HepG2 (cell line): ENCODE results near the gene GPER1. TPM values are rescaled to one million over a fixed set of nuclear protein-coding genes. Genes with fewer than 3 reads are reported as not detected.

Experiments
- AGO2 ChIP-seq: fragments of 200-400 bp; formaldehyde crosslinking; optimal IDR thresholded peaks from 2 replicates; pipeline ENCODE3; 2017; ENCODE audit warnings: mild to moderate bottlenecking, low read depth, low read length, moderate library complexity
- GLI4 ChIP-seq: sonication (generic); formaldehyde crosslinking; IDR thresholded peaks from 2 replicates; pipeline ENCODE4 v1.5.1; 2020; ENCODE audit warnings: missing genetic modification reagents, mild to moderate bottlenecking, moderate library complexity, borderline replicate concordance
- JUN ChIP-seq: sonication (generic); formaldehyde crosslinking; IDR thresholded peaks from 2 replicates; pipeline ENCODE4 v1.4.0; 2020; ENCODE audit warnings: mild to moderate bottlenecking, missing genetic modification reagents
- KLF11 ChIP-seq: IDR thresholded peaks from 2 replicates; pipeline ENCODE4 v1.6.1; 2016; ENCODE audit warnings: missing compliant biosample characterization
- MIXL1 ChIP-seq: IDR thresholded peaks from 2 replicates; pipeline ENCODE4 v1.6.1; 2016
- PHF8 ChIP-seq: sonication (generic); formaldehyde crosslinking; IDR thresholded peaks from 2 replicates; pipeline ENCODE4 v1.5.0; 2020; ENCODE audit warnings: missing genetic modification reagents
- TSC22D2 ChIP-seq: sonication (generic); formaldehyde crosslinking; IDR thresholded peaks from 2 replicates; pipeline ENCODE4 v1.5.1; 2020; ENCODE audit warnings: missing genetic modification reagents, mild to moderate bottlenecking, borderline replicate concordance
- ZBTB8A ChIP-seq: sonication (generic); formaldehyde crosslinking; IDR thresholded peaks from 2 replicates; pipeline ENCODE4 v1.4.0; 2020; ENCODE audit warnings: mild to moderate bottlenecking, low read depth, missing genetic modification reagents, borderline replicate concordance
- ZNF121 ChIP-seq: sonication (generic); formaldehyde crosslinking; IDR thresholded peaks from 2 replicates; pipeline ENCODE4 v1.5.0; 2020; ENCODE audit warnings: mild to moderate bottlenecking, missing genetic modification reagents
- ZNF17 ChIP-seq: sonication (generic); formaldehyde crosslinking; IDR thresholded peaks from 2 replicates; pipeline ENCODE4 v1.5.0; 2020; ENCODE audit warnings: mild to moderate bottlenecking, missing genetic modification reagents
- ZNF205 ChIP-seq: IDR thresholded peaks from 2 replicates; pipeline ENCODE4 v1.6.1; 2018; ENCODE audit warnings: missing biosample characterization, missing genetic modification reagents
- ZNF225 ChIP-seq: sonication (generic); formaldehyde crosslinking; IDR thresholded peaks from 2 replicates; pipeline ENCODE4 v1.4.0; 2020; ENCODE audit warnings: mild to moderate bottlenecking, missing genetic modification reagents
- ZNF839 ChIP-seq: sonication (generic); formaldehyde crosslinking; IDR thresholded peaks from 2 replicates; pipeline ENCODE4 v1.4.0; 2020; ENCODE audit warnings: missing genetic modification reagents, mild to moderate bottlenecking, borderline replicate concordance
- polyA plus RNA-seq, 8 experiments: library from polyadenylated mRNA; depleted of rRNA in 3 of 8; stranded (reverse) in 7 of 8; unstranded in 1 of 8; fragments of >200 nt; fragmentation: Illumina TruSeq in 4 of 8; extraction: Trizol in 4 of 8; gene quantifications; 2 replicates each; pipeline versions ENCODE4 v1.2.1 to v1.2.3, GENCODE V29; 2011 to 2016; ENCODE audit warnings: low read depth in 4 of 8, missing spikeins in 1 of 8, mixed read lengths in 1 of 8; ENCODE audit not compliant: insufficient read depth in 1 of 8
- total RNA-seq, 5 experiments: library from RNA; depleted of rRNA; stranded (reverse); fragments of >200 nt; fragmentation: Illumina TruSeq; extraction: Trizol; gene quantifications; 2 replicates each; pipeline ENCODE4 v1.2.3, GENCODE V29; 2016; ENCODE audit warnings: low read depth in 1 of 5
- TF ChIP-seq, protein P1 (sequence below): sonication (generic); formaldehyde crosslinking; IDR thresholded peaks from 2 replicates; pipeline ENCODE4 v1.4.0; 2020; ENCODE audit warnings: missing genetic modification reagents
- TF ChIP-seq, protein P2 (sequence below): sonication (generic); formaldehyde crosslinking; IDR thresholded peaks from 2 replicates; pipeline ENCODE4 v1.4.0; 2020; ENCODE audit warnings: missing genetic modification reagents, borderline replicate concordance
- TF ChIP-seq, protein P3 (sequence below): sonication (generic); formaldehyde crosslinking; IDR thresholded peaks from 2 replicates; pipeline ENCODE4 v1.5.0; 2020; ENCODE audit warnings: mild to moderate bottlenecking, missing genetic modification reagents, borderline replicate concordance

Gene GPER1
- total and polyA plus RNA-seq, 2 of the 13 experiments (the other 11 are each of a cell fraction or from before 2014, with no cell fraction given): 12.7 to 19.7 TPM

DNA sequence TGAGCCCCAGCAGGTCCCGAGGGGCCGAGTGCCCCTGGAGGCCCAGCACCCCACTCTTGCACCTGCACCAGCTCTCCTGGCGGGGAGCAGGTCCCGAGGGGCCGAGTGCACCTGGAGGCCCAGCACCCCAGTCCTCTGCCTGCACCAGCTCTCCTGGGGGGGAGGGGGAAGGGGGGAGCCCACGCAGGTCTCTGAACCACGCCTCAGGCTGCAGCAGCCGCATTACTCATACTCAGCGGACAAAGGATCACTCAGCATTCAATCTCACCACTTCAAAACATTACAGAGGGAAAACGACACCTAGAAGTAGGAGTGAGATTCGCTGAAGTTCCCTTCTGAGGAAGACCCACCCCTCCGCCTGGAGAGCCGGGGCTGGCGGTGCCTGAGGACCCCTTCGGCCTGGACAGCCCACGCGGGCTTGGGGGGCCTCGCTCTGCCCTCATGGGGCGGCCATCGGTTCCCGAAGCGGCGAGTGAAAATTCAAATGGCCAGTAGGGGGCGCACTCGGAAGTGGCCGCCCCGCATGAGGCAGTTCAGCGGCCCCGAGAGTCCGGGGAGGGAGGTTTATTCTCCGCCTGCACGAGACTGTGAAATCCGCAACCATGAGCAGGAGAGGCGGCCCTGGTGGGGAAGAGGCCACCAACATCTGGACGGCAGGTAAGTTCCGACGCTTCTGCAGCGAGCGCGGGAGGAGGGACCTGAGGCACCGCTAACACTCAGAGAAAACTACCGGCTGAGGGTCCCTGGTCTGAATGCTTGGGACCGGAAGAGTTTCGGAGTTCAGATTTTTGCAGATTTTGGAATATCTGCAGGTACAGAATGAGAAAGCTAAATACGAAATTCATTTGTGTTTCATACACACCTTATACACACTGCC is 1.1 kb upstream of the GPER1 start (continued):
- TF ChIP-seq TSC22D2 (CRISPR knock-in tag): peak; percentile 25; the same call in 1 of the 2 replicates
- 0 out of 2 replicates have a peak, but pooled peaks have one; percentile 44 for TF ChIP-seq ZNF121
- no peak for TF ChIP-seq JUN (CRISPR knock-in tag)
- peak; percentile 77 for TF ChIP-seq PHF8 (CRISPR knock-in tag)
- peak; percentile 36 for TF ChIP-seq AGO2
- peak; percentile 33; the same call in 1 of the 2 replicates for TF ChIP-seq MIXL1
- TF ChIP-seq GLI4 (CRISPR knock-in tag): 0 out of 2 replicates have a peak, but pooled peaks have one; percentile 17
- TF ChIP-seq, protein P1, sequence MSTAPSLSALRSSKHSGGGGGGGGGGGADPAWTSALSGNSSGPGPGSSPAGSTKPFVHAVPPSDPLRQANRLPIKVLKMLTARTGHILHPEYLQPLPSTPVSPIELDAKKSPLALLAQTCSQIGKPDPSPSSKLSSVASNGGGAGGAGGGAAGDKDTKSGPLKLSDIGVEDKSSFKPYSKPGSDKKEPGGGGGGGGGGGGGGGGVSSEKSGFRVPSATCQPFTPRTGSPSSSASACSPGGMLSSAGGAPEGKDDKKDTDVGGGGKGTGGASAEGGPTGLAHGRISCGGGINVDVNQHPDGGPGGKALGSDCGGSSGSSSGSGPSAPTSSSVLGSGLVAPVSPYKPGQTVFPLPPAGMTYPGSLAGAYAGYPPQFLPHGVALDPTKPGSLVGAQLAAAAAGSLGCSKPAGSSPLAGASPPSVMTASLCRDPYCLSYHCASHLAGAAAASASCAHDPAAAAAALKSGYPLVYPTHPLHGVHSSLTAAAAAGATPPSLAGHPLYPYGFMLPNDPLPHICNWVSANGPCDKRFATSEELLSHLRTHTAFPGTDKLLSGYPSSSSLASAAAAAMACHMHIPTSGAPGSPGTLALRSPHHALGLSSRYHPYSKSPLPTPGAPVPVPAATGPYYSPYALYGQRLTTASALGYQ (CRISPR knock-in tag): no peak
- no peak for TF ChIP-seq ZNF225 (CRISPR knock-in tag)
- TF ChIP-seq ZNF17: no peak
- TF ChIP-seq, protein P2, sequence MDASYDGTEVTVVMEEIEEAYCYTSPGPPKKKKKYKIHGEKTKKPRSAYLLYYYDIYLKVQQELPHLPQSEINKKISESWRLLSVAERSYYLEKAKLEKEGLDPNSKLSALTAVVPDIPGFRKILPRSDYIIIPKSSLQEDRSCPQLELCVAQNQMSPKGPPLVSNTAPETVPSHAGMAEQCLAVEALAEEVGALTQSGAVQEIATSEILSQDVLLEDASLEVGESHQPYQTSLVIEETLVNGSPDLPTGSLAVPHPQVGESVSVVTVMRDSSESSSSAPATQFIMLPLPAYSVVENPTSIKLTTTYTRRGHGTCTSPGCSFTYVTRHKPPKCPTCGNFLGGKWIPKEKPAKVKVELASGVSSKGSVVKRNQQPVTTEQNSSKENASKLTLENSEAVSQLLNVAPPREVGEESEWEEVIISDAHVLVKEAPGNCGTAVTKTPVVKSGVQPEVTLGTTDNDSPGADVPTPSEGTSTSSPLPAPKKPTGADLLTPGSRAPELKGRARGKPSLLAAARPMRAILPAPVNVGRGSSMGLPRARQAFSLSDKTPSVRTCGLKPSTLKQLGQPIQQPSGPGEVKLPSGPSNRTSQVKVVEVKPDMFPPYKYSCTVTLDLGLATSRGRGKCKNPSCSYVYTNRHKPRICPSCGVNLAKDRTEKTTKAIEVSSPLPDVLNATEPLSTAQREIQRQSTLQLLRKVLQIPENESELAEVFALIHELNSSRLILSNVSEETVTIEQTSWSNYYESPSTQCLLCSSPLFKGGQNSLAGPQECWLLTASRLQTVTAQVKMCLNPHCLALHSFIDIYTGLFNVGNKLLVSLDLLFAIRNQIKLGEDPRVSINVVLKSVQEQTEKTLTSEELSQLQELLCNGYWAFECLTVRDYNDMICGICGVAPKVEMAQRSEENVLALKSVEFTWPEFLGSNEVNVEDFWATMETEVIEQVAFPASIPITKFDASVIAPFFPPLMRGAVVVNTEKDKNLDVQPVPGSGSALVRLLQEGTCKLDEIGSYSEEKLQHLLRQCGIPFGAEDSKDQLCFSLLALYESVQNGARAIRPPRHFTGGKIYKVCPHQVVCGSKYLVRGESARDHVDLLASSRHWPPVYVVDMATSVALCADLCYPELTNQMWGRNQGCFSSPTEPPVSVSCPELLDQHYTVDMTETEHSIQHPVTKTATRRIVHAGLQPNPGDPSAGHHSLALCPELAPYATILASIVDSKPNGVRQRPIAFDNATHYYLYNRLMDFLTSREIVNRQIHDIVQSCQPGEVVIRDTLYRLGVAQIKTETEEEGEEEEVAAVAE (CRISPR knock-in tag): no peak
- TF ChIP-seq ZNF205 (CRISPR knock-in tag): 0 out of 2 replicates have a peak, but pooled peaks have one; percentile 30
- no peak; the same call in 1 of the 2 replicates for TF ChIP-seq ZBTB8A (CRISPR knock-in tag)
- TF ChIP-seq, protein P3, sequence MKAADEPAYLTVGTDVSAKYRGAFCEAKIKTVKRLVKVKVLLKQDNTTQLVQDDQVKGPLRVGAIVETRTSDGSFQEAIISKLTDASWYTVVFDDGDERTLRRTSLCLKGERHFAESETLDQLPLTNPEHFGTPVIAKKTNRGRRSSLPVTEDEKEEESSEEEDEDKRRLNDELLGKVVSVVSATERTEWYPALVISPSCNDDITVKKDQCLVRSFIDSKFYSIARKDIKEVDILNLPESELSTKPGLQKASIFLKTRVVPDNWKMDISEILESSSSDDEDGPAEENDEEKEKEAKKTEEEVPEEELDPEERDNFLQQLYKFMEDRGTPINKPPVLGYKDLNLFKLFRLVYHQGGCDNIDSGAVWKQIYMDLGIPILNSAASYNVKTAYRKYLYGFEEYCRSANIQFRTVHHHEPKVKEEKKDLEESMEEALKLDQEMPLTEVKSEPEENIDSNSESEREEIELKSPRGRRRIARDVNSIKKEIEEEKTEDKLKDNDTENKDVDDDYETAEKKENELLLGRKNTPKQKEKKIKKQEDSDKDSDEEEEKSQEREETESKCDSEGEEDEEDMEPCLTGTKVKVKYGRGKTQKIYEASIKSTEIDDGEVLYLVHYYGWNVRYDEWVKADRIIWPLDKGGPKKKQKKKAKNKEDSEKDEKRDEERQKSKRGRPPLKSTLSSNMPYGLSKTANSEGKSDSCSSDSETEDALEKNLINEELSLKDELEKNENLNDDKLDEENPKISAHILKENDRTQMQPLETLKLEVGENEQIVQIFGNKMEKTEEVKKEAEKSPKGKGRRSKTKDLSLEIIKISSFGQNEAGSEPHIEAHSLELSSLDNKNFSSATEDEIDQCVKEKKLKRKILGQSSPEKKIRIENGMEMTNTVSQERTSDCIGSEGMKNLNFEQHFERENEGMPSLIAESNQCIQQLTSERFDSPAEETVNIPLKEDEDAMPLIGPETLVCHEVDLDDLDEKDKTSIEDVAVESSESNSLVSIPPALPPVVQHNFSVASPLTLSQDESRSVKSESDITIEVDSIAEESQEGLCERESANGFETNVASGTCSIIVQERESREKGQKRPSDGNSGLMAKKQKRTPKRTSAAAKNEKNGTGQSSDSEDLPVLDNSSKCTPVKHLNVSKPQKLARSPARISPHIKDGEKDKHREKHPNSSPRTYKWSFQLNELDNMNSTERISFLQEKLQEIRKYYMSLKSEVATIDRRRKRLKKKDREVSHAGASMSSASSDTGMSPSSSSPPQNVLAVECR (CRISPR knock-in tag): peak; percentile 78
- TF ChIP-seq ZNF839: no peak
- TF ChIP-seq KLF11 (CRISPR knock-in tag): peak; percentile 48; the same call in 1 of the 2 replicates
